Measurements from ENCODE around the gene CELF2.

CELF2 gene

GRCh38 chr10:11299125-11299524 lies 281.5 kb downstream of the CELF2 start:
- TF ChIP-seq CTCF (IDR thresholded peaks at IDR 0.05) = no peak
- Histone ChIP-seq H3K27ac (no peak overlapping the region), H3K4me1 (no peaks in the 10 kb centered on the region), H3K27me3 (ENCODE audit: control insufficient read depth, insufficient read depth, low read length) (no peaks in the 10 kb centered on the region), H3K36me3 (ENCODE audit: control insufficient read depth, insufficient read depth, low read length) (no peaks in the 10 kb centered on the region), H3K4me3 (ENCODE audit: low read depth, low read length) (no peak overlapping the region), H3K4me2 (ENCODE audit: low read length) (no peak overlapping the region), H2AFZ (no peak overlapping the region), H3K79me2 (no peaks in the 10 kb centered on the region), H3K9ac (no peak overlapping the region), H3K9me3 (ENCODE audit: control insufficient read depth, low read length) (no peaks in the 10 kb centered on the region)

GRCh38 chr10:11300026-11300425 lies 282.4 kb downstream of the CELF2 start:
- Histone ChIP-seq H3K4me2 (ENCODE audit: low read length) (no peak overlapping the region), H3K4me3 (ENCODE audit: low read depth, low read length) (no peak overlapping the region), H3K4me1 (no peaks in the 10 kb centered on the region), H3K27me3 (ENCODE audit: control insufficient read depth, insufficient read depth, low read length) (no peaks in the 10 kb centered on the region), H3K36me3 (ENCODE audit: control insufficient read depth, insufficient read depth, low read length) (no peaks in the 10 kb centered on the region), H3K79me2 (no peaks in the 10 kb centered on the region), H3K27ac (no peak overlapping the region), H2AFZ (no peak overlapping the region), H3K9ac (no peak overlapping the region), H3K9me3 (ENCODE audit: control insufficient read depth, low read length) (no peaks in the 10 kb centered on the region)
- no peak for TF ChIP-seq CTCF (IDR thresholded peaks at IDR 0.05)

GRCh38 chr10:11300563-11300962 lies 282.9 kb downstream of the CELF2 start:
- no peaks in the 10 kb centered on the region for H3K79me2 ChIP-seq
- no peak overlapping the region for H3K4me2 ChIP-seq (ENCODE audit: low read length)
- H2AFZ ChIP-seq = no peak overlapping the region
- H3K4me1 ChIP-seq = no peaks in the 10 kb centered on the region
- H3K4me3 ChIP-seq (ENCODE audit: low read depth, low read length) = no peak overlapping the region
- H3K27me3 ChIP-seq (ENCODE audit: control insufficient read depth, insufficient read depth, low read length) = no peaks in the 10 kb centered on the region
- TF ChIP-seq CTCF (IDR thresholded peaks at IDR 0.05) = no peak
- H3K9me3 ChIP-seq (ENCODE audit: control insufficient read depth, low read length) = no peaks in the 10 kb centered on the region
- H3K36me3 ChIP-seq (ENCODE audit: control insufficient read depth, insufficient read depth, low read length) = no peaks in the 10 kb centered on the region
- H3K9ac ChIP-seq = no peak overlapping the region
- no peak overlapping the region for H3K27ac ChIP-seq

GRCh38 chr10:11301571-11302111 lies 284.0 kb downstream of the CELF2 start:
- H3K4me2 ChIP-seq (ENCODE audit: low read length) = no peak overlapping the region
- no peak overlapping the region for H3K27ac ChIP-seq
- H3K4me1 ChIP-seq = no peaks in the 10 kb centered on the region
- H3K9me3 ChIP-seq (ENCODE audit: control insufficient read depth, low read length) = no peaks in the 10 kb centered on the region
- H3K4me3 ChIP-seq (ENCODE audit: low read depth, low read length) = no peak overlapping the region
- no peaks in the 10 kb centered on the region for H3K79me2 ChIP-seq
- TF ChIP-seq CTCF (IDR thresholded peaks at IDR 0.05) = no peak
- H2AFZ ChIP-seq = no peak overlapping the region
- no peaks in the 10 kb centered on the region for H3K36me3 ChIP-seq (ENCODE audit: control insufficient read depth, insufficient read depth, low read length)
- no peak overlapping the region for H3K9ac ChIP-seq
- H3K27me3 ChIP-seq (ENCODE audit: control insufficient read depth, insufficient read depth, low read length) = no peaks in the 10 kb centered on the region

GRCh38 chr10:11302181-11302580 lies 284.5 kb downstream of the CELF2 start:
- Histone ChIP-seq H3K9me3 (ENCODE audit: control insufficient read depth, low read length) (no peaks in the 10 kb centered on the region), H3K27ac (no peak overlapping the region), H3K79me2 (no peaks in the 10 kb centered on the region), H3K9ac (no peak overlapping the region), H3K4me3 (ENCODE audit: low read depth, low read length) (no peak overlapping the region), H3K4me1 (no peaks in the 10 kb centered on the region), H3K4me2 (ENCODE audit: low read length) (no peak overlapping the region), H3K27me3 (ENCODE audit: control insufficient read depth, insufficient read depth, low read length) (no peaks in the 10 kb centered on the region), H3K36me3 (ENCODE audit: control insufficient read depth, insufficient read depth, low read length) (no peaks in the 10 kb centered on the region), H2AFZ (no peak overlapping the region)
- TF ChIP-seq CTCF (IDR thresholded peaks at IDR 0.05) = no peak

Data from parathyroid adenoma (tissue), 2 donors.